CD14-positive monocyte (primary cell): ENCODE results near the gene EZH2. TPM values are rescaled to one million over a fixed set of nuclear protein-coding genes. Genes with fewer than 3 reads are reported as not detected.

ENCODE experiments used
- DNase-seq, 3 donors: peaks; one replicate each; pipeline ENCODE4 v3.0.0-alpha.2; 2011 to 2022
- H2AFZ ChIP-seq: 2 replicates; pipeline ENCODE4 v1.6.0; 2012; ENCODE audit warnings: mild to moderate bottlenecking, low read depth, low read length, inconsistent platforms; ENCODE audit not compliant: insufficient read depth, poor library complexity, severe bottlenecking
- H3K27ac ChIP-seq, 2 donors: 1 replicate in 1 of 2; 2 replicates in 1 of 2; pipeline ENCODE4 v1.5.1; 2012 to 2013; ENCODE audit warnings: low read length in 2 of 2, control low read depth in 1 of 2, inconsistent platforms in 1 of 2, low read depth in 1 of 2, mild to moderate bottlenecking in 1 of 2
- H3K27me3 ChIP-seq, 2 donors: one replicate each; pipeline versions ENCODE4 v1.6.0 to v1.6.1; 2011 to 2013; ENCODE audit warnings: low read length in 2 of 2; ENCODE audit not compliant: control insufficient read depth in 2 of 2, insufficient read depth in 2 of 2
- H3K36me3 ChIP-seq, 2 donors: replicated peaks in 1 of 2; 1 replicate in 1 of 2; 2 replicates in 1 of 2; pipeline versions ENCODE4 v1.5.1 to v1.6.1; 2012 to 2013; ENCODE audit warnings: low read length in 2 of 2, control low read depth in 1 of 2, inconsistent platforms in 1 of 2, mild to moderate bottlenecking in 1 of 2; ENCODE audit not compliant: insufficient read depth in 2 of 2, control insufficient read depth in 1 of 2
- H3K4me1 ChIP-seq, 2 donors: 1 replicate in 1 of 2; 2 replicates in 1 of 2; pipeline versions ENCODE4 v1.5.1 to v1.6.1; 2012 to 2013; ENCODE audit warnings: low read length in 2 of 2, control low read depth in 1 of 2, inconsistent platforms in 1 of 2, mild to moderate bottlenecking in 1 of 2, moderate library complexity in 1 of 2; ENCODE audit not compliant: insufficient read depth in 2 of 2, control insufficient read depth in 1 of 2
- H3K4me2 ChIP-seq: replicated peaks from 2 replicates; pipeline ENCODE3; 2012; ENCODE audit warnings: low read length, moderate library complexity, mild to moderate bottlenecking; ENCODE audit not compliant: poor library complexity, severe bottlenecking; ENCODE audit errors: extremely low read depth
- H3K4me3 ChIP-seq, 3 experiments: fragments of 200-600 bp in 1 of 3; sonication (generic) in 1 of 3; replicated peaks in 1 of 3; 1 replicate in 2 of 3; 2 replicates in 1 of 3; pipeline ENCODE4 v1.5.1; 2011 to 2013; ENCODE audit warnings: low read length in 3 of 3, mild to moderate bottlenecking in 3 of 3, control low read depth in 2 of 3, low read depth in 2 of 3, inconsistent platforms in 1 of 3, moderate library complexity in 1 of 3
- H3K79me2 ChIP-seq: 2 replicates; pipeline ENCODE4 v1.6.0; 2012; ENCODE audit warnings: mild to moderate bottlenecking, control low read depth, inconsistent platforms, low read length, moderate library complexity; ENCODE audit not compliant: insufficient read depth
- H3K9ac ChIP-seq: 2 replicates; pipeline ENCODE4 v1.6.0; 2017; ENCODE audit warnings: low read length, mild to moderate bottlenecking; ENCODE audit not compliant: insufficient read depth, poor library complexity, severe bottlenecking
- H3K9me3 ChIP-seq, 2 donors: replicated peaks in 1 of 2; 1 replicate in 1 of 2; 2 replicates in 1 of 2; pipeline versions ENCODE4 v1.5.1 to v1.6.1; 2012 to 2013; ENCODE audit warnings: low read length in 2 of 2, control low read depth in 1 of 2; ENCODE audit not compliant: control insufficient read depth in 1 of 2, insufficient read depth in 1 of 2
- H4K20me1 ChIP-seq: 2 replicates; pipeline ENCODE4 v1.6.0; 2012; ENCODE audit warnings: mild to moderate bottlenecking, low read length, control low read depth, moderate library complexity; ENCODE audit not compliant: insufficient read depth
- H3K27ac Mint-ChIP-seq, 7 donors: one replicate each; pipeline ENCODE4 v1.8.0; 2020; ENCODE audit warnings: mild to moderate bottlenecking in 7 of 7, mixed read lengths in 7 of 7, moderate library complexity in 6 of 7, inconsistent platforms in 2 of 7
- H3K27me3 Mint-ChIP-seq, 3 donors: one replicate each; pipeline ENCODE4 v1.8.0; 2021 to 2022; ENCODE audit warnings: low read depth in 3 of 3, mild to moderate bottlenecking in 3 of 3, mixed read lengths in 3 of 3, moderate library complexity in 3 of 3, inconsistent platforms in 1 of 3
- H3K36me3 Mint-ChIP-seq, 2 donors: one replicate each; pipeline ENCODE4 v1.8.0; 2020; ENCODE audit warnings: mixed read lengths in 2 of 2, inconsistent platforms in 1 of 2, mild to moderate bottlenecking in 1 of 2
- H3K4me1 Mint-ChIP-seq: one replicate; pipeline ENCODE4 v1.8.0; 2020; ENCODE audit warnings: mild to moderate bottlenecking, mixed read lengths
- H3K4me3 Mint-ChIP-seq, 2 donors: one replicate each; pipeline ENCODE4 v1.8.0; 2020; ENCODE audit warnings: mild to moderate bottlenecking in 2 of 2, mixed read lengths in 2 of 2, moderate library complexity in 1 of 2
- H3K9me3 Mint-ChIP-seq, 7 donors: one replicate each; pipeline ENCODE4 v1.8.0; 2020 to 2022; ENCODE audit warnings: mixed read lengths in 7 of 7, mild to moderate bottlenecking in 6 of 7, moderate library complexity in 6 of 7, inconsistent platforms in 2 of 7
- WGBS: methylation state at CpG from one replicate; pipeline ENCODE4 v1.1.5; 2013; ENCODE audit warnings: missing lambda C conversion rate; ENCODE audit not compliant: insufficient coverage; 5-methylcytosine and 5-hydroxymethylcytosine counted together
- intact Hi-C, 2 donors: fragments of 100-400 bp; cut with micrococcal nuclease; formaldehyde crosslinking; loops; one replicate each; pipeline versions ENCODE4 v1.15.0 to v1.15.1; 2023
- polyA plus RNA-seq, 3 donors: library from polyadenylated mRNA; depleted of rRNA in 1 of 3; unstranded in 2 of 3; stranded (reverse) in 1 of 3; fragments of 300-500 nt in 2 of 3; fragments of >200 nt in 1 of 3; fragmentation: Illumina TruSeq in 2 of 3; gene quantifications; 1 replicate in 2 of 3; 2 replicates in 1 of 3; pipeline ENCODE4 v1.2.3, GENCODE V29; 2012 to 2021
- TF ChIP-seq, protein P1 (sequence below): fragments of 200-600 bp; IDR thresholded peaks from one replicate; pipeline ENCODE4 v1.8.0; 2022; ENCODE audit warnings: antibody characterized with exemption, mild to moderate bottlenecking

EZH2 gene
- polyA plus RNA-seq, 3 donors, result 1.3 to 6.1 (median 1.6) TPM

DNA sequence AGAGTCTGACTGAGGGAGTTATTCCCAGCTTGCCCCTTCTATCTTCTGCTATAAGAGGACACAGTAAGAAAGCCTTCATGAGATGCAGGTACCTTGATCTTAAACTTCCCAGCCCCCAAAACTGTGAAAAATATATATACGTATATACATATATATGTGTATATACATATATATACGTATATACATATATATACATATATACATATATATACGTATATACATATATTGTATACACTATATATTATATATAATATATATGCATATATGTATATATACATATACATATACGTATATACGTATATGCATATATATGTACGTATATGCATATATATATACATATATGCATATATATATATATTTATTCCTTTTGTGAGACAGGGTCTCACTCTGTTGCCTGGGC is 17.7 kb downstream of the EZH2 start:
- TF ChIP-seq, protein P1, sequence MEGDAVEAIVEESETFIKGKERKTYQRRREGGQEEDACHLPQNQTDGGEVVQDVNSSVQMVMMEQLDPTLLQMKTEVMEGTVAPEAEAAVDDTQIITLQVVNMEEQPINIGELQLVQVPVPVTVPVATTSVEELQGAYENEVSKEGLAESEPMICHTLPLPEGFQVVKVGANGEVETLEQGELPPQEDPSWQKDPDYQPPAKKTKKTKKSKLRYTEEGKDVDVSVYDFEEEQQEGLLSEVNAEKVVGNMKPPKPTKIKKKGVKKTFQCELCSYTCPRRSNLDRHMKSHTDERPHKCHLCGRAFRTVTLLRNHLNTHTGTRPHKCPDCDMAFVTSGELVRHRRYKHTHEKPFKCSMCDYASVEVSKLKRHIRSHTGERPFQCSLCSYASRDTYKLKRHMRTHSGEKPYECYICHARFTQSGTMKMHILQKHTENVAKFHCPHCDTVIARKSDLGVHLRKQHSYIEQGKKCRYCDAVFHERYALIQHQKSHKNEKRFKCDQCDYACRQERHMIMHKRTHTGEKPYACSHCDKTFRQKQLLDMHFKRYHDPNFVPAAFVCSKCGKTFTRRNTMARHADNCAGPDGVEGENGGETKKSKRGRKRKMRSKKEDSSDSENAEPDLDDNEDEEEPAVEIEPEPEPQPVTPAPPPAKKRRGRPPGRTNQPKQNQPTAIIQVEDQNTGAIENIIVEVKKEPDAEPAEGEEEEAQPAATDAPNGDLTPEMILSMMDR, result no peak
- no peak overlapping the region for H3K4me3 ChIP-seq
- H3K9me3 Mint-ChIP-seq, result peaks cover 6 to 15% (median 12%) of the 10 kb centered on the region in 7 donors
- H3K79me2 ChIP-seq, result peaks cover 99% of the 10 kb centered on the region
- peaks cover 7 to 8% of the 10 kb centered on the region in 2 donors for H3K36me3 Mint-ChIP-seq
- no peaks in the 10 kb centered on the region for H3K27me3 ChIP-seq
- no peak overlapping the region for H3K4me3 Mint-ChIP-seq
- H3K4me1 Mint-ChIP-seq, result peaks cover 3% of the 10 kb centered on the region
- H3K9ac ChIP-seq, result no peak overlapping the region
- no peaks in the 10 kb centered on the region for H3K36me3 ChIP-seq
- no CpG with 5 or more reads among the region's 6 CpGs for WGBS
- peaks cover 9 to 13% of the 10 kb centered on the region in 2 donors for H3K9me3 ChIP-seq
- H3K27ac Mint-ChIP-seq, result no peak overlapping the region
- intact Hi-C loops, result no loop called here
- H2AFZ ChIP-seq, result no peak overlapping the region
- no peak for DNase-seq
- no peak overlapping the region for H3K4me2 ChIP-seq
- no peak overlapping the region for H3K27ac ChIP-seq
- no peaks in the 10 kb centered on the region for H4K20me1 ChIP-seq
- no peaks in the 10 kb centered on the region for H3K4me1 ChIP-seq
- no peaks in the 10 kb centered on the region for H3K27me3 Mint-ChIP-seq

GRCh38 chr7:148865283-148865682 is 18.8 kb downstream of the EZH2 start:
- no peak overlapping the region for H3K27ac ChIP-seq
- no peaks in the 10 kb centered on the region for H3K36me3 ChIP-seq
- peaks cover 7 to 8% of the 10 kb centered on the region in 2 donors for H3K36me3 Mint-ChIP-seq
- H3K9me3 Mint-ChIP-seq, result peaks cover 6 to 15% (median 12%) of the 10 kb centered on the region in 7 donors
- H3K27me3 ChIP-seq, result no peaks in the 10 kb centered on the region
- H3K27me3 Mint-ChIP-seq, result no peaks in the 10 kb centered on the region
- no peak overlapping the region for H3K4me3 ChIP-seq
- H3K79me2 ChIP-seq, result peaks cover 99% of the 10 kb centered on the region
- WGBS, result 100% methylated on average over 1 of the region's 2 CpGs
- no peak for DNase-seq
- H3K4me3 Mint-ChIP-seq, result no peak overlapping the region
- H3K4me2 ChIP-seq, result no peak overlapping the region
- TF ChIP-seq, protein P1, result no peak
- peaks cover 9 to 13% of the 10 kb centered on the region in 2 donors for H3K9me3 ChIP-seq
- peaks cover 3% of the 10 kb centered on the region for H3K4me1 Mint-ChIP-seq
- H3K4me1 ChIP-seq, result no peaks in the 10 kb centered on the region
- H2AFZ ChIP-seq, result no peak overlapping the region
- no peak overlapping the region for H3K9ac ChIP-seq
- intact Hi-C loops, result no loop called here
- no peaks in the 10 kb centered on the region for H4K20me1 ChIP-seq
- H3K27ac Mint-ChIP-seq, result no peak overlapping the region
